Panc1 (cell line): ENCODE results near the gene KRT86. TPM values are rescaled to one million over a fixed set of nuclear protein-coding genes. Genes with fewer than 3 reads are reported as not detected.

Experiments used
- ATAC-seq: fragments of 200-7000 bp; cut with Tn5 transposase; 2 replicates; pipeline ENCODE4 v1.9.1; 2020; ENCODE audit warnings: mild to moderate bottlenecking, moderate library complexity
- Bru-seq: library from RNA; stranded (reverse); fragments of 400-500 nt; gene quantifications from one replicate; lab custom pipeline; 2021; lab: Mats Ljungman, UMichigan
- BruChase-seq, 2 experiments: library from RNA; stranded (reverse); fragments of 400-500 nt; gene quantifications; one replicate each; lab custom pipeline; 2021; lab: Mats Ljungman, UMichigan
- BruUV-seq: library from RNA; stranded (reverse); fragments of 400-500 nt; replicated peaks from 2 replicates; lab custom pipeline; 2021; lab: Mats Ljungman, UMichigan
- CTCF ChIA-PET: fragments of 300-600 bp; sonication (Branson Sonifier 250); formaldehyde crosslinking; loops from one replicate; lab custom pipeline; 2022; ENCODE audit warnings: antibody characterized with exemption; lab: Charles Lee
- POLR2A ChIA-PET: fragments of 300-600 bp; sonication (Branson Sonifier 250); formaldehyde crosslinking; loops from one replicate; lab custom pipeline; 2022; ENCODE audit warnings: antibody characterized with exemption; lab: Charles Lee
- DNase-seq: peaks from one replicate; pipeline ENCODE4 v3.0.0-alpha.2; 2010; ENCODE audit warnings: low read depth, low spot score
- H3K27ac ChIP-seq: 2 replicates; pipeline ENCODE4 v1.5.1; 2011; ENCODE audit warnings: mild to moderate bottlenecking, low read length, inconsistent platforms
- H3K27me3 ChIP-seq: fragments of 200-500 bp; sonication (Bioruptor generic); 2 replicates; pipeline ENCODE4 v1.6.0; 2014; ENCODE audit warnings: low read length, inconsistent platforms; ENCODE audit not compliant: control insufficient read depth, insufficient read depth
- H3K36me3 ChIP-seq: fragments of 200-500 bp; sonication (Bioruptor generic); 2 replicates; pipeline ENCODE4 v1.5.1; 2014; ENCODE audit warnings: inconsistent platforms, mild to moderate bottlenecking, low read length, moderate library complexity; ENCODE audit not compliant: control insufficient read depth, insufficient read depth
- H3K4me1 ChIP-seq: 2 replicates; pipeline ENCODE4 v1.5.1; 2011; ENCODE audit warnings: inconsistent platforms, mild to moderate bottlenecking, low read length, moderate library complexity; ENCODE audit not compliant: control insufficient read depth, insufficient read depth
- H3K4me3 ChIP-seq, 2 experiments: 2 replicates each; pipeline ENCODE4 v1.5.1; 2011 to 2012; ENCODE audit warnings: low read depth in 2 of 2, low read length in 2 of 2, mild to moderate bottlenecking in 2 of 2, inconsistent platforms in 1 of 2, moderate library complexity in 1 of 2
- H3K9me3 ChIP-seq: fragments of 200-500 bp; sonication (Bioruptor generic); 2 replicates; pipeline ENCODE4 v1.5.1; 2014; ENCODE audit warnings: low read depth, mild to moderate bottlenecking, inconsistent platforms, low read length, moderate library complexity; ENCODE audit not compliant: control insufficient read depth, insufficient read depth
- POLR2AphosphoS5 ChIP-seq: IDR thresholded peaks from 2 replicates; pipeline ENCODE4 v1.6.1; 2012; ENCODE audit warnings: mild to moderate bottlenecking, low read depth, low read length, moderate library complexity
- SIN3A ChIP-seq: IDR thresholded peaks from 2 replicates; pipeline ENCODE4 v1.6.1; 2012; ENCODE audit warnings: low read depth, mild to moderate bottlenecking, low read length, moderate library complexity, borderline replicate concordance; ENCODE audit not compliant: insufficient read depth
- TCF7L2 ChIP-seq: IDR thresholded peaks from 2 replicates; pipeline ENCODE4 v1.6.1; 2011; ENCODE audit warnings: mild to moderate bottlenecking, low read depth, low read length, inconsistent platforms
- in situ Hi-C: cut with HindIII; loops from 2 replicates; pipeline ENCODE4 v1.10.0; 2016; ENCODE audit warnings: low sequenced_read_pairs, low pct_unique_long_range_greater_than_20kb
- intact Hi-C: fragments of 100-400 bp; cut with micrococcal nuclease; formaldehyde crosslinking; loops from one replicate; pipeline ENCODE4 v1.10.0; 2022; ENCODE audit not compliant: unreplicated experiment
- long read RNA-seq: library from polyadenylated mRNA; unstranded; transcript quantifications from one replicate; pipeline ENCODE4 v2.0.0, GENCODE V29; 2021; ENCODE audit not compliant: unreplicated experiment
- polyA plus RNA-seq: library from polyadenylated mRNA; unstranded; fragments of >200 nt; gene quantifications from one replicate; pipeline ENCODE4 v1.2.1, GENCODE V29; 2012; ENCODE audit warnings: missing spikeins; ENCODE audit not compliant: insufficient read length
- total RNA-seq: library from RNA; stranded (reverse); gene quantifications from one replicate; pipeline ENCODE4 v1.2.1, GENCODE V29; 2021; ENCODE audit not compliant: unreplicated experiment
- TF ChIP-seq, protein P1 (sequence below): fragments of 450-650 bp; IDR thresholded peaks from 2 replicates; pipeline ENCODE4 v1.5.1; 2017; ENCODE audit warnings: mild to moderate bottlenecking
- TF ChIP-seq, protein P2 (sequence below), 2 experiments: IDR thresholded peaks; 2 replicates each; pipeline ENCODE4 v1.6.1; 2011 to 2012; ENCODE audit warnings: low read depth in 2 of 2, control low read depth in 1 of 2, low read length in 1 of 2, mild to moderate bottlenecking in 1 of 2, moderate library complexity in 1 of 2; ENCODE audit not compliant: insufficient read depth in 1 of 2

The KRT86 gene
- total RNA-seq (1.1 TPM), Bru-seq, nascent RNA (percentile 24 among the genes with signal in this experiment), BruChase-seq, experiment 1, labeled RNA remaining after a 2-hour chase (percentile 25 among the genes with signal in this experiment), BruChase-seq, experiment 2, labeled RNA remaining after a 6-hour chase (percentile 24 among the genes with signal in this experiment)
- 1.2 TPM for polyA plus RNA-seq
- long read RNA-seq, partial matches to known transcripts: 2 of 8 reads
- long read RNA-seq, other reads (novel, unspliced or antisense): 6 of 8 reads

DNA sequence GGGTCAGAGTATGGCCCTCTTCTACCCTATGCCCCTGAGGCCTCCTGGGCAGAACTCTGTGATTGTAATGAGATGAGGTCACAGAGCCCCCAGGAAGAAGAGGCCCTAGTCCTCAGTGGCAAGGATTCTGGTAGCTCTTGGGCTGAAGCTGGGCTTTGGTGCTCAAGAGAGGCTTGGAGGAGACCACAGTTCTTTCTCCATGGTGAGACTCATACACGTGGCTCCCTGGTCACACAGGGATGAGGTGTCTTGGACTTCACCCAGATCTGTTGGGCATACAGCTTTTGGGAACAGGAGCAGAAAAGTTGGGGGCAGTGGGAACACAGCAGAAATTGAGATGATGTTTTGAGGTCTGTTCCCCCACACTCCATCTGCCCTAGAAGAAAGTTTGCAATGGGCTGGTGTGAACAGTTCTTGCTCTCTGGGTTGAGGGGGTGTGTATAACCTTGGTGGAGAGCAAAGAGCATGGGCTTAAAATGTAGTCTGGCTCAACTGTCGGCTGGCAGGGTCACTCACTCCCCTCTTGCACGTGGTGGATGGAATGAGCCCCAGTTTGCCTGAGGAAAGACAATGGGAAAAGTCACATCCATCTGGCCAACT is at the start of gene KRT86:
KRT86 (plus strand) TSS at position 125 of the 600 bp plus-strand sequence. CDS start 27,272 bp downstream, outside the sequence.
- Histone ChIP-seq H3K9me3 (no peaks in the 10 kb centered on the region), H3K4me1 (peaks cover 16% of the 10 kb centered on the region), H3K27me3 (no peaks in the 10 kb centered on the region), H3K36me3 (no peaks in the 10 kb centered on the region), H3K4me3 (no peak within 1 kb of the TSS), H3K27ac (peak within 1 kb of the TSS; percentile 46)
- TF ChIP-seq SIN3A (no peak), POLR2AphosphoS5 (no peak), TCF7L2 (no peak)
- TF ChIP-seq, protein P1, sequence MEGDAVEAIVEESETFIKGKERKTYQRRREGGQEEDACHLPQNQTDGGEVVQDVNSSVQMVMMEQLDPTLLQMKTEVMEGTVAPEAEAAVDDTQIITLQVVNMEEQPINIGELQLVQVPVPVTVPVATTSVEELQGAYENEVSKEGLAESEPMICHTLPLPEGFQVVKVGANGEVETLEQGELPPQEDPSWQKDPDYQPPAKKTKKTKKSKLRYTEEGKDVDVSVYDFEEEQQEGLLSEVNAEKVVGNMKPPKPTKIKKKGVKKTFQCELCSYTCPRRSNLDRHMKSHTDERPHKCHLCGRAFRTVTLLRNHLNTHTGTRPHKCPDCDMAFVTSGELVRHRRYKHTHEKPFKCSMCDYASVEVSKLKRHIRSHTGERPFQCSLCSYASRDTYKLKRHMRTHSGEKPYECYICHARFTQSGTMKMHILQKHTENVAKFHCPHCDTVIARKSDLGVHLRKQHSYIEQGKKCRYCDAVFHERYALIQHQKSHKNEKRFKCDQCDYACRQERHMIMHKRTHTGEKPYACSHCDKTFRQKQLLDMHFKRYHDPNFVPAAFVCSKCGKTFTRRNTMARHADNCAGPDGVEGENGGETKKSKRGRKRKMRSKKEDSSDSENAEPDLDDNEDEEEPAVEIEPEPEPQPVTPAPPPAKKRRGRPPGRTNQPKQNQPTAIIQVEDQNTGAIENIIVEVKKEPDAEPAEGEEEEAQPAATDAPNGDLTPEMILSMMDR: no peak
- TF ChIP-seq, protein P2, sequence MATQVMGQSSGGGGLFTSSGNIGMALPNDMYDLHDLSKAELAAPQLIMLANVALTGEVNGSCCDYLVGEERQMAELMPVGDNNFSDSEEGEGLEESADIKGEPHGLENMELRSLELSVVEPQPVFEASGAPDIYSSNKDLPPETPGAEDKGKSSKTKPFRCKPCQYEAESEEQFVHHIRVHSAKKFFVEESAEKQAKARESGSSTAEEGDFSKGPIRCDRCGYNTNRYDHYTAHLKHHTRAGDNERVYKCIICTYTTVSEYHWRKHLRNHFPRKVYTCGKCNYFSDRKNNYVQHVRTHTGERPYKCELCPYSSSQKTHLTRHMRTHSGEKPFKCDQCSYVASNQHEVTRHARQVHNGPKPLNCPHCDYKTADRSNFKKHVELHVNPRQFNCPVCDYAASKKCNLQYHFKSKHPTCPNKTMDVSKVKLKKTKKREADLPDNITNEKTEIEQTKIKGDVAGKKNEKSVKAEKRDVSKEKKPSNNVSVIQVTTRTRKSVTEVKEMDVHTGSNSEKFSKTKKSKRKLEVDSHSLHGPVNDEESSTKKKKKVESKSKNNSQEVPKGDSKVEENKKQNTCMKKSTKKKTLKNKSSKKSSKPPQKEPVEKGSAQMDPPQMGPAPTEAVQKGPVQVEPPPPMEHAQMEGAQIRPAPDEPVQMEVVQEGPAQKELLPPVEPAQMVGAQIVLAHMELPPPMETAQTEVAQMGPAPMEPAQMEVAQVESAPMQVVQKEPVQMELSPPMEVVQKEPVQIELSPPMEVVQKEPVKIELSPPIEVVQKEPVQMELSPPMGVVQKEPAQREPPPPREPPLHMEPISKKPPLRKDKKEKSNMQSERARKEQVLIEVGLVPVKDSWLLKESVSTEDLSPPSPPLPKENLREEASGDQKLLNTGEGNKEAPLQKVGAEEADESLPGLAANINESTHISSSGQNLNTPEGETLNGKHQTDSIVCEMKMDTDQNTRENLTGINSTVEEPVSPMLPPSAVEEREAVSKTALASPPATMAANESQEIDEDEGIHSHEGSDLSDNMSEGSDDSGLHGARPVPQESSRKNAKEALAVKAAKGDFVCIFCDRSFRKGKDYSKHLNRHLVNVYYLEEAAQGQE (IDR thresholded peaks at IDR 0.05; ENCODE audit: insufficient read depth in 1 of 2, low read depth in 2 of 2, low read length in 1 of 2): no peak
- CTCF ChIA-PET: no interaction called here
- intact Hi-C loops: loop anchor here (10.0 kb wide), 1 partner anchor 50 kb away; no protein-coding TSS in a partner anchor
- BruUV-seq: no TSS peak
- DNase-seq: no peak
- in situ Hi-C loops: no loop called here
- no peak for ATAC-seq
- POLR2A ChIA-PET: no interaction called here

DNA sequence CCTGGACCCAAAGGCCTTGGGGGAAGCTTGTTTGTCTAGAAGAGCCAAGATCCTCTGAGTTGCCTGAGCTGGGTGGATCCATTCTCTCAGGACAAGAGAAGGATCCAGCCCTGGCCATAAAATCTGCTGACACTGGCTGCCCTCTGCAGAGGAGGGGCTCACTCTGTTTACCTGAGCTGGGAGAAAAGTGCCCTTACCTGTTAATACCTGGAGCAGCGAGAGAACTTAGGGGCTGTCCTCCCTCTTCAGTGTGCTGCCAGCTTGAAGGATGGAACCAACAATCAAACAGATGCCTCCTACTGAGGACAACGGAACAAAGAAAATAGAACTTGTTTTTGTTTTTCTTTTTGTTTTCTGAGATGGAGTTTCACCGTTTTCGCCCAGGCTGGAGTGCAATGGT is 48.7 kb upstream of the KRT86 start:
- Histone ChIP-seq H3K4me1 (peaks cover 34% of the 10 kb centered on the region), H3K9me3 (no peaks in the 10 kb centered on the region; the same call in 1 of the 2 replicates), H3K4me3 (no peak overlapping the region), H3K27ac (peak overlapping the region; percentile 44), H3K36me3 (no peaks in the 10 kb centered on the region), H3K27me3 (no peaks in the 10 kb centered on the region)
- TF ChIP-seq TCF7L2 (no peak), POLR2AphosphoS5 (no peak), SIN3A (no peak)
- TF ChIP-seq, protein P1: no peak
- TF ChIP-seq, protein P2 (IDR thresholded peaks at IDR 0.05; ENCODE audit: insufficient read depth in 1 of 2, low read depth in 2 of 2, low read length in 1 of 2): no peak
- ChIA-PET POLR2A (no interaction called here), CTCF (interaction anchor here (0.7 kb wide), 1 partner anchor 256 kb away, joined by 3 read pairs; no protein-coding TSS in a partner anchor)
- no peak for DNase-seq
- ATAC-seq: no peak
- BruUV-seq: no TSS peak
- in situ Hi-C loops (no loop called here), intact Hi-C loops (loop anchor here (10.0 kb wide), 1 partner anchor 49 kb away; the partner anchor contains the start of gene KRT86)
